ENCODE data around the gene NEUROD6.

NEUROD6 gene

DNA sequence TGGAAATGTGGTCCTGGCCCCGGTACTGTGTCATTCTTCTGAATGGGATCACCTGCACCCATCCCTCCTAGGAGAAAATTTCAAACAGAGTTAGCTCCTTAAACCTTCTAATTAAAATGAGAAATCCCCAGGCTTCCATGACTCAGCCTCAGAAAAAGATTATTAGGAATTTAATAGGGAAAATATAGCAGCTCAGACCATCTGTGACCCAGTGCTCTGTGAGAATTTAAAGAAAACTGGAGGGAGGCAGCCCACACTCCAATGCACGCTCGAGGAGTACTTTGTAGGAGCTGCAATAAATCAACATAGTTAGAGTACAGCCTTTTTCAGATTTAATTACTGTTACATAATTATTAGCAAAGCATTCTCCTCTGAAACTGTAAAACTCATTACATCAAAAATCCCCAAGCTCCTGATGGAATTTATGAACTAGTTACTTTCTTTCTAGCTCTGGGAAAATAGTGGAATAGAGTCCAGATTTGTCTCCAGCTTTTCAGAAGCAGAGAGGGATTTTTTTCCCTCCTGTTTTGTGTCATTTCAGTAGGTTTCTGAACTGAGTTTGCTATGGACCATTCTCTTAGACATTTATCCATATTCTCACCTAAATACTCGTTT lies 30.1 kb downstream of the NEUROD6 start:
- TF ChIP-seq, protein P1, sequence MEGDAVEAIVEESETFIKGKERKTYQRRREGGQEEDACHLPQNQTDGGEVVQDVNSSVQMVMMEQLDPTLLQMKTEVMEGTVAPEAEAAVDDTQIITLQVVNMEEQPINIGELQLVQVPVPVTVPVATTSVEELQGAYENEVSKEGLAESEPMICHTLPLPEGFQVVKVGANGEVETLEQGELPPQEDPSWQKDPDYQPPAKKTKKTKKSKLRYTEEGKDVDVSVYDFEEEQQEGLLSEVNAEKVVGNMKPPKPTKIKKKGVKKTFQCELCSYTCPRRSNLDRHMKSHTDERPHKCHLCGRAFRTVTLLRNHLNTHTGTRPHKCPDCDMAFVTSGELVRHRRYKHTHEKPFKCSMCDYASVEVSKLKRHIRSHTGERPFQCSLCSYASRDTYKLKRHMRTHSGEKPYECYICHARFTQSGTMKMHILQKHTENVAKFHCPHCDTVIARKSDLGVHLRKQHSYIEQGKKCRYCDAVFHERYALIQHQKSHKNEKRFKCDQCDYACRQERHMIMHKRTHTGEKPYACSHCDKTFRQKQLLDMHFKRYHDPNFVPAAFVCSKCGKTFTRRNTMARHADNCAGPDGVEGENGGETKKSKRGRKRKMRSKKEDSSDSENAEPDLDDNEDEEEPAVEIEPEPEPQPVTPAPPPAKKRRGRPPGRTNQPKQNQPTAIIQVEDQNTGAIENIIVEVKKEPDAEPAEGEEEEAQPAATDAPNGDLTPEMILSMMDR (IDR thresholded peaks at IDR 0.05; ENCODE audit: extremely low read depth, insufficient read depth, missing control alignments), result no peak
- in situ Hi-C loops (cut with MboI; ENCODE audit: low pct_unique_long_range_greater_than_20kb, low sequenced_read_pairs, unreplicated experiment), result no loop called here
- no peak for DNase-seq (ENCODE audit: low spot score)

DNA sequence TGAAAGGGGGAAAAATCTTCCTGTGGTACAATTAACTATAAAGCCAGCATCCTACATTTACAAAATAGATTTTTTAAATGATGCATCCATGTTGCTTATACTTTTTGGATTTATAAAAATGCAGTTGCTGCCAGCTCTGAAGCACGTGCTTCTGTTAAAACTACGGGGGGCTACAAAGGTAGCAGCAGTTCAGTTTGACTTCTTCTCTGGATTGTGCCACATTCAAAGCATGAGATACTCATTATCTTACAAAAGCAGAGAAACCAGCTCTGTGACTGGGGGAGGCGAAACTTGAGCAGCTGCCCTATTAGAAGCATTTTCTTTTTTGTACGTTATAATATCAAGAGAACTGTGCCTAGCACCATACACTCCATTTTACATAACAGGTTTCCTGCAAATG lies 31.1 kb downstream of the NEUROD6 start:
- TF ChIP-seq, protein P1 (IDR thresholded peaks at IDR 0.05; ENCODE audit: extremely low read depth, insufficient read depth, missing control alignments), result no peak
- in situ Hi-C loops (cut with MboI; ENCODE audit: low pct_unique_long_range_greater_than_20kb, low sequenced_read_pairs, unreplicated experiment), result no loop called here
- no peak for DNase-seq (ENCODE audit: low spot score)

DNA sequence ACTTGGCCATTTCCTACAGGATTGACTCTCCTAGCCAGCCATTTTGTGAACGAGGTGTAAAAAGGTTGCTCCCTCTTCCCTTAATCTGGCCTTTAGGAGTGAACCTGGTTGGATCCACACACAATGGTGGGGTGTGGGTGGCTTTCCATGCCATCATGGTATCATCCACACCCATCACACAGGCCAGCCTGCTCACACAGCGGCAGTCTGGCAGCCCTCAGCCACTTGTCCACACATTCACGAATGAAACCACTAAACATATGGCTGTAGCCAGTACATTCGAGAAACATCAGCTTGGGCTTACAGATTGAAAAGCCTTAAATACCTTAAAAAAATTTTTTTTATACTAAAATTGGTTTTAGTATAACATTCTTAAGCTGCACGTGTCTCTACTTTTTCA lies 31.9 kb downstream of the NEUROD6 start:
- DNase-seq (ENCODE audit: low spot score), result no peak
- in situ Hi-C loops (cut with MboI; ENCODE audit: low pct_unique_long_range_greater_than_20kb, low sequenced_read_pairs, unreplicated experiment), result no loop called here
- TF ChIP-seq, protein P1 (IDR thresholded peaks at IDR 0.05; ENCODE audit: extremely low read depth, insufficient read depth, missing control alignments), result no peak

DNA sequence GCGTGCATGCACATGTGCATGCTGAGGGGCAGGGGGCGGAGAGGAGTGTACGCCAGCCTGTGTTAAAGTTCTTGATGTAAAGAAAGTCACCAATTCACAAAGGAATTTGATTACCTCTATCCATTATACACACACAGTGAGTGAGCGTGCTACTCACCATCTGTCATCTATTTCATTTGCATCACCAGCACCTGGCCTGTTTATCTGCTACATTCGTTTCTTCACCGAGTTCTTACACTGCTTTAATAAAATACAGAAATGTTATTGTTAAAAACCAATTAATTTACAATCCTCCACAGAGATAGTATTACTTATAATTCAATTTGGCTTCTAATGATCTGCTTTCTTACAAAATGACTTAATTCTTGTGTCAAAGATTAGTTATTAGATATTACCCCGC lies 32.6 kb downstream of the NEUROD6 start:
- in situ Hi-C loops (cut with MboI; ENCODE audit: low pct_unique_long_range_greater_than_20kb, low sequenced_read_pairs, unreplicated experiment), result no loop called here
- TF ChIP-seq, protein P1 (IDR thresholded peaks at IDR 0.05; ENCODE audit: extremely low read depth, insufficient read depth, missing control alignments), result no peak
- DNase-seq (ENCODE audit: low spot score), result no peak

DNA sequence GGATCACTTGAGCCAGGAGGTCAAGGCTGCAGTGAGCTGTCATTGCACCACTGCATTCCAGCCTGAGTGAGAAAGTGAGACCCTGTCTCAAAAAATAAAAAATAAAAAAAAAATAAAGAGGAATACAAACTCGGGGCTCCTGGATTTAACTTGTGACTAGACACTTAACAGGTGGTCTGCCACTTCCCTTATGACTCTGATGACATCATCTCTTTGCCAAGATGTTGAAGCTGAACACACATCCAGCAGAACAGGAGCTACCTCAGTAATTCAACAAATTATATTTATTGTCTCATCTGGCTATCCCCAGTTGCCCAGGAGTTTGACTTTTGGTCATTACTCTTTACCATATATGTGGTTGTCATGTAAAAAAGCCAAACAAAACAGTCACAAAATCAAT lies 35.3 kb downstream of the NEUROD6 start:
- DNase-seq (ENCODE audit: low spot score), result no peak
- in situ Hi-C loops (cut with MboI; ENCODE audit: low pct_unique_long_range_greater_than_20kb, low sequenced_read_pairs, unreplicated experiment), result no loop called here
- TF ChIP-seq, protein P1 (IDR thresholded peaks at IDR 0.05; ENCODE audit: extremely low read depth, insufficient read depth, missing control alignments), result no peak

DNA sequence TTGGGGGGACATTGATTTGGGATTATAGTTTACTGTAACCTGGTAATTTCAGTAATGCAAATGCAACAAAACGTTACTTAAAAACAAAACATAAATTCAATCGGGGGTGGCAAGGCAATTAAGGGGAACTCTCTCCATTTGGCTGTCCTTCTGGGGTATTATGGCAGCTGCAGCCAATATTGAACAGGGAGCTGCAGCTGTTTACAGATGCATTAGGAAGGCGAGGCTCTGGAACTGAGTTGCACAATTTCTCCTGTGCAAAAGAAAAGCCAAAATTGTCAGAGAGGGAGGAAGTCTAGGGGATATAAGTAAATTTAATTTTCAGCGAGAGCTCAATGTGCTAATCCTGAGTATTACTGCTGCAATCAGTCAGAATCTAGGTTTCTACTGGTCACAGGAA lies 36.1 kb downstream of the NEUROD6 start:
- TF ChIP-seq, protein P1 (IDR thresholded peaks at IDR 0.05; ENCODE audit: extremely low read depth, insufficient read depth, missing control alignments), result no peak
- in situ Hi-C loops (cut with MboI; ENCODE audit: low pct_unique_long_range_greater_than_20kb, low sequenced_read_pairs, unreplicated experiment), result no loop called here
- no peak for DNase-seq (ENCODE audit: low spot score)

All from GM13977 (cell line).